AG04450 (cell line): ENCODE data around the gene RTN4RL1. TPM values are rescaled to one million over a fixed set of nuclear protein-coding genes. Genes with fewer than 3 reads are reported as not detected.

Experiments
- CTCF ChIA-PET: fragments of 300-600, 350-600 bp; formaldehyde crosslinking; extraction: SDS; loops from one replicate; lab custom pipeline; 2022; ENCODE audit warnings: antibody characterized with exemption, inconsistent platforms; lab: Charles Lee
- POLR2A ChIA-PET: fragments of 350-600 bp; formaldehyde crosslinking; extraction: SDS; loops from one replicate; lab custom pipeline; 2021; ENCODE audit warnings: antibody characterized with exemption, inconsistent platforms; lab: Yijun Ruan, JAX
- DNase-seq: peaks from one replicate; pipeline ENCODE4 v3.0.0-alpha.2; 2011; ENCODE audit warnings: low read depth, low spot score
- H3K27ac ChIP-seq: one replicate; pipeline ENCODE4 v1.5.1; 2012; ENCODE audit warnings: low read depth, low read length, control low read depth
- H3K27me3 ChIP-seq: one replicate; pipeline ENCODE4 v1.6.0; 2012; ENCODE audit warnings: low read length; ENCODE audit not compliant: control insufficient read depth, insufficient read depth
- H3K4me3 ChIP-seq: 2 replicates; pipeline ENCODE4 v1.5.1; 2011; ENCODE audit warnings: mild to moderate bottlenecking, low read depth, low read length, control low read depth
- H3K9me3 ChIP-seq: 2 replicates; pipeline ENCODE4 v1.5.1; 2012; ENCODE audit warnings: low read length; ENCODE audit not compliant: control insufficient read depth, insufficient read depth
- CTCF ChIP-seq: IDR thresholded peaks from 2 replicates; pipeline ENCODE4 v1.5.1; 2011; ENCODE audit warnings: low read depth, low read length, control low read depth, inconsistent platforms
- polyA plus RNA-seq: library from polyadenylated mRNA; depleted of rRNA; stranded (reverse); fragments of >200 nt; gene quantifications from 2 replicates; pipeline ENCODE4 v1.2.3, GENCODE V29; 2011

The RTN4RL1 gene
- polyA plus RNA-seq, 1 experiment, result 0.04 TPM

GRCh38 chr17:2054512-2055291, 29.6 kb upstream of the RTN4RL1 start, which contains the start of gene HIC1:
Gene HIC1, plus strand, starts transcription at chr17:2055103. Its CDS starts 1,588 bp downstream, at chr17:2056691.
- POLR2A ChIA-PET, result interaction anchor here (0.5 to 3.0 kb wide), 16 partner anchors 15 to 372 kb away, joined by 3 to 38 read pairs (median 4); no protein-coding TSS in a partner anchor
- peak; percentile 72 for TF ChIP-seq CTCF
- CTCF ChIA-PET, result interaction anchor here (0.5 to 4.5 kb wide), 40 partner anchors 8 to 361 kb away, joined by 3 to 87 read pairs (median 4); partner anchors contain the start of gene TSR1

GRCh38 chr17:2054262-2054511, 29.1 kb upstream of the RTN4RL1 start:
- peak overlapping the region; percentile 72 for H3K4me3 ChIP-seq
- H3K27me3 ChIP-seq, result peaks cover 4% of the 10 kb centered on the region
- ChIA-PET POLR2A (interaction anchor here (0.5 to 3.0 kb wide), 8 partner anchors 42 to 248 kb away, joined by 3 to 38 read pairs (median 5); no protein-coding TSS in a partner anchor), CTCF (interaction anchor here (0.5 to 4.5 kb wide), 41 partner anchors 8 to 362 kb away, joined by 3 to 87 read pairs (median 4); partner anchors contain the start of gene TSR1)
- no peak for DNase-seq
- peak overlapping the region; percentile 39 for H3K27ac ChIP-seq
- TF ChIP-seq CTCF, result 0 out of 2 replicates have a peak, but pooled peaks have one; percentile 7
- peaks cover 6% of the 10 kb centered on the region; the same call in 1 of the 2 replicates for H3K9me3 ChIP-seq

More at GRCh38 chr17:2054512-2055291, 29.6 kb upstream of the RTN4RL1 start, which contains the start of gene HIC1:
- no peak for DNase-seq
- H3K27me3 ChIP-seq, result peaks cover 4% of the 10 kb centered on the region
- H3K27ac ChIP-seq, result peak within 1 kb of the TSS; percentile 47
- H3K4me3 ChIP-seq, result peak within 1 kb of the TSS; percentile 72
- H3K9me3 ChIP-seq, result peaks cover 6% of the 10 kb centered on the region; the same call in 1 of the 2 replicates

- no peak for DNase-seq
- TF ChIP-seq CTCF, result peak; percentile 55
- no peak overlapping the region for H3K27ac ChIP-seq
These were observed 28.5 kb upstream of the RTN4RL1 start for GRCh38 chr17:2053380-2054261.

GRCh38 chr17:2051933-2052559, 26.9 kb upstream of the RTN4RL1 start:
- Histone ChIP-seq H3K9me3 (no peaks in the 10 kb centered on the region; the same call in 1 of the 2 replicates), H3K27me3 (peaks cover 4% of the 10 kb centered on the region), H3K27ac (no peak overlapping the region), H3K4me3 (no peak overlapping the region)
- ChIA-PET CTCF (interaction anchor here (0.6 to 0.9 kb wide), 3 partner anchors 17 to 230 kb away, joined by 3 to 7 read pairs (median 4); no protein-coding TSS in a partner anchor), POLR2A (no interaction called here)
- no peak for DNase-seq
- TF ChIP-seq CTCF, result no peak

More at GRCh38 chr17:2053380-2054261, 28.5 kb upstream of the RTN4RL1 start:
- peaks cover 6% of the 10 kb centered on the region; the same call in 1 of the 2 replicates for H3K9me3 ChIP-seq
- peak overlapping the region; percentile 72 for H3K4me3 ChIP-seq
- POLR2A ChIA-PET, result interaction anchor here (0.7 to 3.0 kb wide), 4 partner anchors 10 to 249 kb away, joined by 4 to 38 read pairs (median 5); no protein-coding TSS in a partner anchor
- CTCF ChIA-PET, result interaction anchor here (0.5 to 4.5 kb wide), 20 partner anchors 10 to 362 kb away, joined by 3 to 87 read pairs (median 4); partner anchors contain the start of gene TSR1
- peaks cover 4% of the 10 kb centered on the region for H3K27me3 ChIP-seq
